Measurements from ENCODE around the gene RNF215. TPM values are rescaled to one million over a fixed set of nuclear protein-coding genes. Genes with fewer than 3 reads are reported as not detected.
A peak's percentile ranks its signal among the peaks of the same experiment; 100 is the strongest.

Gene RNF215
- total and polyA plus RNA-seq, 8 donors = 6.0 to 13.9 (median 9.4) TPM

DNA sequence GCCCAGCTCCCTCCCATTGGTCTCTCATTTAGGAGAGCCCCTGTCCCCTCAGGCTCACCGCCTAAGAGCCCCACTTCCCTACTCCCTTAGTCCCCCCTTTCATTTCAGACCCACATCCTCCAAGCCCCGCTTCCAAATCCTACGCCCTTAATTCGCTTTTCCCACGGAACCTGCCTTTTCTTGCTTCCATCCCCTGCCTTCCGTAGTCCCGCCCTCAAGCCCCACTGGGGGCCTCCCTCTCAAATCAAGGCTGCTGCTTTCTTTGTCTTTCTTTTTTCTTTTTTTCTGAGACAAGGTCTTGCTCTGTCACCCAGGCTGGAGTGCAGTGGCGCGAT lies 30.0 kb downstream of the RNF215 start:
- Histone ChIP-seq H3K4me1 (peaks cover 0 to 22% (median 10%) of the 10 kb centered on the region in 3 donors), H3K27me3 (no peaks in the 10 kb centered on the region), H3K36me3 (peaks cover 0 to 7% (median 7%) of the 10 kb centered on the region in 3 donors), H3K4me3 (peak overlapping the region; percentile 49 to 76 (median 68)), H3K27ac (peak overlapping the region in 3 of 4 donors; percentile 92 to 97 (median 97)), H3K9me3 (no peaks in the 10 kb centered on the region)
- 1 to 2% methylated on average over 9 of the region's 9 CpGs for WGBS, 2 donors
- ATAC-seq = peak in 3 of 4 donors; percentile 1 to 7 (median 5)
- TF ChIP-seq, protein P1, sequence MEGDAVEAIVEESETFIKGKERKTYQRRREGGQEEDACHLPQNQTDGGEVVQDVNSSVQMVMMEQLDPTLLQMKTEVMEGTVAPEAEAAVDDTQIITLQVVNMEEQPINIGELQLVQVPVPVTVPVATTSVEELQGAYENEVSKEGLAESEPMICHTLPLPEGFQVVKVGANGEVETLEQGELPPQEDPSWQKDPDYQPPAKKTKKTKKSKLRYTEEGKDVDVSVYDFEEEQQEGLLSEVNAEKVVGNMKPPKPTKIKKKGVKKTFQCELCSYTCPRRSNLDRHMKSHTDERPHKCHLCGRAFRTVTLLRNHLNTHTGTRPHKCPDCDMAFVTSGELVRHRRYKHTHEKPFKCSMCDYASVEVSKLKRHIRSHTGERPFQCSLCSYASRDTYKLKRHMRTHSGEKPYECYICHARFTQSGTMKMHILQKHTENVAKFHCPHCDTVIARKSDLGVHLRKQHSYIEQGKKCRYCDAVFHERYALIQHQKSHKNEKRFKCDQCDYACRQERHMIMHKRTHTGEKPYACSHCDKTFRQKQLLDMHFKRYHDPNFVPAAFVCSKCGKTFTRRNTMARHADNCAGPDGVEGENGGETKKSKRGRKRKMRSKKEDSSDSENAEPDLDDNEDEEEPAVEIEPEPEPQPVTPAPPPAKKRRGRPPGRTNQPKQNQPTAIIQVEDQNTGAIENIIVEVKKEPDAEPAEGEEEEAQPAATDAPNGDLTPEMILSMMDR (IDR thresholded peaks at IDR 0.05) = no peak
- intact Hi-C loops (cut with DNase I) = no loop called here
- DNase-seq = no peak
- no peak for FAIRE-seq

DNA sequence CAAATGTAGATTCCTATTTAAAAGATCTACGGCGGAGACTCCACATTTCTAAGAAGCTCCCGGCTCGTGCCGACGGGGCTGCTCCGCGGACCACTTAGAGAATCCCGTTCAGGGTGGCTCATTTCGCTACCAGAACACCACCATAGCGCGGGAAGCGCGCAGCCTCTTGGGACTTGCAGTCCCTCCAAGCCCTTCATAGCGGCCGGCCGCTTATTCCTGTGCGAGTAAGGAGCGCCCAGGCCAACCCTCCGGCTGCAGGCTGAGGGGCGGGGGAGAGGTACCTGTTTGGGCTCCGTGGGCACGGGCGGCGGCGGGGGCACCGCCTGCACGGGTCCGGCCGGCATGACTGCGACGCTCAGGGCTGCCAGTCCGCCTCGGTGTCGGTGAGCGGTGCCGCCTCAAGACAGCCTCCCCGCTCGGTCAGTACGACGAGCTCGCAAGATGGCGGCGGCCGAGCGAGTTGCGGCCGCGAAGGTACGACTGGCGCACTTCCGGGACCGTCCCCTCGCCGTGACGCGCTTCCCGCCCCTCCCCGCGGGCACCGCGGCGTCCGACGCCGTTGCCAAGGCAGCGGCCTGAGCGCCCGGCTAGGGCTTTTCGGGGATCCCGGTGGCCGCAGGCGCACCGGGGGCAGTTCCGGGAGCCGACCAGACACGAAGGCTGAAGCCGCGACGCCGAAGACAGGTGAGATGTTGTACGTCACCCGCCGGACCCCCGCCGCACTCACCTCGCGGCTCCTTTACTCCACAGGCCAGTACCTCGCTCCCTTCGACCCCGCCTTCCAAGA lies 30.6 kb downstream of the RNF215 start, which contains the start of the genes CCDC157 and SF3A1:
TSS of gene CCDC157 (plus strand) at position 559 of the 787 bp plus-strand sequence. CDS start 8,994 bp downstream, outside the sequence.
TSS of gene SF3A1 (minus strand) at position 446 of the 787 bp plus-strand sequence. CDS start at position 344, 102 bp downstream.
- TF ChIP-seq, protein P1 (IDR thresholded peaks at IDR 0.05) = no peak
- peaks cover 0 to 22% (median 10%) of the 10 kb centered on the region in 3 donors for H3K4me1 ChIP-seq
- H3K36me3 ChIP-seq = peaks cover 0 to 13% (median 7%) of the 10 kb centered on the region in 3 donors
- H3K9me3 ChIP-seq = no peaks in the 10 kb centered on the region
- 0% methylated on average over 87 to 91 of the region's 91 CpGs for WGBS, 2 donors
- FAIRE-seq = no peak
- no peaks in the 10 kb centered on the region for H3K27me3 ChIP-seq
- peak; percentile 84 to 95 (median 90) for DNase-seq
- intact Hi-C loops (cut with DNase I) = no loop called here
- H3K4me3 ChIP-seq = peak within 1 kb of the TSS; percentile 49 to 76 (median 68)
- peak within 1 kb of the TSS; percentile 92 to 97 (median 96) for H3K27ac ChIP-seq
- ATAC-seq = peak; percentile 97 to 99 (median 98)

DNA sequence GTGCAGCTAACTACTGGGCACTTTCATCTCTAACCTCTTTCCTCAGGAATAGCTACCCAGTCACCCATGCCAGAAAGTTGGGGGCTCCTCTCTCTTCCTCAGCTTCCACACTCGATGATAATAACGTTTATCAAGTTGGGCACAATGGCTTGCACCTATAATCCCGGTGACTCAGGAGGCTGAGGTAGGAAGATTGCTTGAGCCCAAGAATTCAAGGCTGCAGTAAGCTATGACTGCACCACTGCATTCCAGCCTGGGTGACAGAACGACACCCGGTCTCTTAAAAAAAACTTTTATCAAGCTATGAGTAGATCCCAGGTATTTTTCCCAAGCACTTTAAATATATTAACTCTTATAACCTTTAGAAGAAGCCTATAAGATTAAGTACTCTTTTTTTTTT lies 32.6 kb downstream of the RNF215 start:
- Histone ChIP-seq H3K36me3 (peaks cover 0 to 28% (median 15%) of the 10 kb centered on the region in 3 donors), H3K9me3 (no peaks in the 10 kb centered on the region), H3K4me3 (peak overlapping the region in 2 of 4 donors; percentile 68 to 76), H3K27ac (no peak overlapping the region), H3K27me3 (no peaks in the 10 kb centered on the region), H3K4me1 (peaks cover 0 to 22% (median 10%) of the 10 kb centered on the region in 3 donors)
- TF ChIP-seq, protein P1 (IDR thresholded peaks at IDR 0.05) = no peak
- WGBS, 2 donors = 18 to 28% methylated on average over 5 of the region's 5 CpGs
- DNase-seq (no peak), FAIRE-seq (no peak), ATAC-seq (no peak)
- intact Hi-C loops (cut with DNase I) = no loop called here

DNA sequence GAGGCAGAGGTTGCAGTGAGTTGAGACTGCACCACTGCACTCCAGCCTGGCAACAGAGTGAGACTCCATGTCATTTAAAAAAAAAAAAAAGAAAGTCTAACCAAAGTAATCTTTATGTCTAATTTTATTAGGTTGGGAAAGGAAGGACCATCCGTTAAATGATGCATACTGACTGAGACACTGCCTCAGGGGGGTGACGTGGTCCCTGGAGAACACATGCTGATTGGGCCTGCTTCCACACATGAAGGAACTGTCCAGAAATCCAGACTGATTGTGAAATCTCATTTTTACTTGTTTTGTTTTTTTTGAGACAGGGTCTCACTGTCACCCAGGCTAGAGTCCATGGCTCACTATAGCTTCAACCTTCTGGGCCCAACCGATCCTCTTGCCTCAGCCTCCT lies 36.0 kb downstream of the RNF215 start:
- DNase-seq = no peak
- WGBS, 2 donors = 96% methylated on average over 3 of the region's 3 CpGs
- no peaks in the 10 kb centered on the region for H3K9me3 ChIP-seq
- H3K27ac ChIP-seq = no peak overlapping the region
- intact Hi-C loops (cut with DNase I) = no loop called here
- H3K4me3 ChIP-seq = no peak overlapping the region
- H3K4me1 ChIP-seq = peaks cover 0 to 22% (median 10%) of the 10 kb centered on the region in 3 donors
- TF ChIP-seq, protein P1 (IDR thresholded peaks at IDR 0.05) = no peak
- H3K27me3 ChIP-seq = no peaks in the 10 kb centered on the region
- no peak for FAIRE-seq
- ATAC-seq = no peak
- peaks cover 0 to 35% (median 15%) of the 10 kb centered on the region in 3 donors for H3K36me3 ChIP-seq
